IPS-NIHi7 (cell line): Measurements from ENCODE around the gene METTL22.

Experiments used
- DNase-seq: peaks from one replicate; pipeline ENCODE4 v3.0.0; 2012; ENCODE audit warnings: mixed read lengths; ENCODE audit errors: extremely low spot score

METTL22 gene

GRCh38 chr16:8694795-8695728 lies 73.6 kb downstream of the METTL22 start:
- DNase-seq: no peak

GRCh38 chr16:8696880-8697279 lies 75.4 kb downstream of the METTL22 start:
- no peak for DNase-seq

GRCh38 chr16:8697965-8698364 lies 76.5 kb downstream of the METTL22 start:
- DNase-seq: no peak
